NT2/D1 (cell line): ENCODE results near the gene HDDC3.

ENCODE experiments used
- SUZ12 ChIP-seq: IDR thresholded peaks from 2 replicates; pipeline ENCODE4 v1.6.1; 2011; ENCODE audit not compliant: insufficient read length, insufficient read depth; ENCODE audit errors: extremely low read depth
- YY1 ChIP-seq: IDR thresholded peaks from 2 replicates; pipeline ENCODE4 v1.6.1; 2011; ENCODE audit not compliant: insufficient read length, insufficient read depth
- ZNF274 ChIP-seq: IDR thresholded peaks from 2 replicates; pipeline ENCODE4 v1.6.1; 2011; ENCODE audit warnings: mild to moderate bottlenecking, low read depth, low read length

- TF ChIP-seq ZNF274, result no peak
- no peak for TF ChIP-seq YY1
- no peak for TF ChIP-seq SUZ12
Observed at GRCh38 chr15:90887037-90887481, 45.3 kb downstream of the HDDC3 start.
